K562 (cell line): ENCODE results near the gene PRR5. TPM values are rescaled to one million over a fixed set of nuclear protein-coding genes. Genes with fewer than 3 reads are reported as not detected.

ENCODE experiments used
- ATAC-seq: fragments of 200-7000 bp; cut with Tn5 transposase; 3 replicates; pipeline ENCODE4 v1.9.1; 2020; ENCODE audit warnings: moderate library complexity
- BruUV-seq: library from RNA; stranded (reverse); fragments of 400-500 nt; replicated peaks from 2 replicates; lab custom pipeline; 2021; lab: Mats Ljungman, UMichigan
- CTCF ChIA-PET: fragments of 300-600 bp; formaldehyde crosslinking; extraction: SDS; loops from one replicate; lab custom pipeline; 2021; ENCODE audit warnings: low intra/inter-chr PET ratio; lab: Yijun Ruan, JAX
- POLR2A ChIA-PET: fragments of 300-600, 350-650 bp; sonication (Branson Sonifier 250); formaldehyde crosslinking; extraction: SDS; loops from one replicate; lab custom pipeline; 2021; ENCODE audit warnings: antibody characterized with exemption, inconsistent platforms; lab: Yijun Ruan, JAX
- DNase-seq, 4 experiments: peaks; one replicate each; pipeline versions ENCODE4 v3.0.0 to v3.0.0-alpha.2; 2011 to 2018; ENCODE audit warnings: low spot score in 3 of 4, mixed read lengths in 3 of 4; ENCODE audit errors: extremely low read depth in 1 of 4
- FAIRE-seq: peaks from 2 replicates; lab custom pipeline; 2011; peaks lifted over from hg19 to GRCh38; lab: Jason Lieb, UNC
- H2AFZ ChIP-seq: 2 replicates; pipeline ENCODE4 v1.6.0; 2011; ENCODE audit warnings: low read depth, low read length, control low read depth, inconsistent platforms
- H3K27ac ChIP-seq: fragments of 200-600 bp; 3 replicates; pipeline ENCODE4 v1.8.0; 2011; ENCODE audit warnings: low read depth, mild to moderate bottlenecking, control low read depth, inconsistent platforms, low read length, moderate library complexity, mixed read lengths; ENCODE audit errors: extremely low read depth
- H3K27me3 ChIP-seq, 2 experiments: fragments of 300-600 bp in 1 of 2; 2 replicates in 1 of 2; 3 replicates in 1 of 2; pipeline versions ENCODE4 v1.6.0 to v1.8.0; 2011; ENCODE audit warnings: inconsistent platforms in 2 of 2, low read length in 2 of 2, mild to moderate bottlenecking in 1 of 2, mixed read lengths in 1 of 2, moderate library complexity in 1 of 2; ENCODE audit not compliant: control insufficient read depth in 2 of 2, insufficient read depth in 2 of 2
- H3K36me3 ChIP-seq: fragments of 300-600 bp; 3 replicates; pipeline ENCODE4 v1.8.0; 2011; ENCODE audit warnings: mild to moderate bottlenecking, low read length, inconsistent platforms; ENCODE audit not compliant: control insufficient read depth, insufficient read depth
- H3K4me1 ChIP-seq, 2 experiments: fragments of 200-600 bp in 1 of 2; replicated peaks in 1 of 2; 2 replicates in 1 of 2; 3 replicates in 1 of 2; pipeline versions ENCODE4 v1.5.1 to v1.8.0; 2011; ENCODE audit warnings: inconsistent platforms in 2 of 2, low read length in 2 of 2, mild to moderate bottlenecking in 1 of 2, mixed read lengths in 1 of 2, moderate library complexity in 1 of 2; ENCODE audit not compliant: control insufficient read depth in 2 of 2, insufficient read depth in 2 of 2
- H3K4me2 ChIP-seq: 2 replicates; pipeline ENCODE4 v1.6.1; 2011; ENCODE audit warnings: low read length, control low read depth, inconsistent platforms, mixed read lengths; ENCODE audit not compliant: insufficient read depth
- H3K4me3 ChIP-seq: fragments of 200-600 bp; sonication (generic), shearing (Covaris generic); 2 replicates; pipeline ENCODE4 v1.5.1; 2016; ENCODE audit warnings: control low read depth, inconsistent platforms
- H3K79me2 ChIP-seq: fragments of 200-600 bp; 3 replicates; pipeline ENCODE4 v1.8.0; 2011; ENCODE audit warnings: low read length, inconsistent platforms; ENCODE audit not compliant: control insufficient read depth, insufficient read depth
- H3K9ac ChIP-seq, 2 experiments: 2 replicates each; pipeline versions ENCODE4 v1.6.0 to v1.6.1; 2011; ENCODE audit warnings: low read depth in 2 of 2, low read length in 2 of 2, control low read depth in 1 of 2, inconsistent platforms in 1 of 2, mild to moderate bottlenecking in 1 of 2, mixed read lengths in 1 of 2; ENCODE audit not compliant: insufficient read depth in 1 of 2
- H3K9me1 ChIP-seq: one replicate; pipeline ENCODE4 v1.6.0; 2011; ENCODE audit warnings: inconsistent platforms, mild to moderate bottlenecking, low read length, moderate library complexity; ENCODE audit not compliant: control insufficient read depth, insufficient read depth
- H3K9me3 ChIP-seq: replicated peaks from 2 replicates; pipeline ENCODE4 v1.5.1; 2011; ENCODE audit warnings: low read depth, low read length, inconsistent platforms; ENCODE audit not compliant: control insufficient read depth, insufficient read depth
- H4K20me1 ChIP-seq: replicated peaks from 2 replicates; pipeline ENCODE4 v1.6.1; 2011; ENCODE audit warnings: low read length, inconsistent platforms, mixed read lengths; ENCODE audit not compliant: control insufficient read depth, insufficient read depth
- ADNP ChIP-seq: fragments of 200-800 bp; sonication (Bioruptor generic); IDR thresholded peaks from 2 replicates; pipeline ENCODE4 v1.6.1; 2016; ENCODE audit warnings: missing genetic modification characterization, missing compliant biosample characterization
- ATF3 ChIP-seq, 2 experiments: fragments of 450-650 bp in 1 of 2; sonication (generic) in 1 of 2; formaldehyde crosslinking in 1 of 2; IDR thresholded peaks in 1 of 2; conservative IDR thresholded peaks in 1 of 2; 2 replicates each; pipeline versions ENCODE4 v1.6.1 to v1.8.1; 2016 to 2023; ENCODE audit warnings: mild to moderate bottlenecking in 2 of 2, moderate library complexity in 2 of 2, inconsistent platforms in 1 of 2, missing genetic modification reagents in 1 of 2
- BCOR ChIP-seq: fragments of 450-650 bp; IDR thresholded peaks from 2 replicates; pipeline ENCODE4 v1.6.1; 2016
- CBX2 ChIP-seq: fragments of 200-600 bp; sonication (generic); IDR thresholded peaks from one replicate; pipeline ENCODE4 v1.6.1; 2012; ENCODE audit warnings: mild to moderate bottlenecking, low read length, inconsistent platforms; ENCODE audit not compliant: insufficient read depth, poor library complexity, severe bottlenecking
- DPF2 ChIP-seq: fragments of 450-650 bp; IDR thresholded peaks from 2 replicates; pipeline ENCODE4 v1.6.1; 2016
- FOSL1 ChIP-seq: fragments of 200-800 bp; sonication (Bioruptor generic); conservative IDR thresholded peaks from 2 replicates; pipeline ENCODE4 v1.6.1; 2016; ENCODE audit warnings: missing genetic modification characterization, missing compliant biosample characterization
- HLTF ChIP-seq: fragments of 450-650 bp; IDR thresholded peaks from 2 replicates; pipeline ENCODE4 v1.6.1; 2016
- JUND ChIP-seq, 2 experiments: IDR thresholded peaks; 2 replicates in 1 of 2; 3 replicates in 1 of 2; pipeline ENCODE4 v1.6.1; 2011; ENCODE audit warnings: borderline replicate concordance in 2 of 2, low read depth in 2 of 2, low read length in 2 of 2, improper control_type of control experiment in 1 of 2, missing biosample characterization in 1 of 2, missing genetic modification characterization in 1 of 2, missing genetic modification reagents in 1 of 2
- KDM1A ChIP-seq, 2 experiments: fragments of 450-650 bp; IDR thresholded peaks; 2 replicates each; pipeline ENCODE4 v1.6.1; 2016; ENCODE audit warnings: mild to moderate bottlenecking in 2 of 2
- SMARCA5 ChIP-seq: fragments of 450-650 bp; IDR thresholded peaks from 2 replicates; pipeline ENCODE4 v1.6.1; 2016
- SMARCE1 ChIP-seq: fragments of 450-650 bp; IDR thresholded peaks from 2 replicates; pipeline ENCODE4 v1.7.1; 2016; ENCODE audit warnings: mild to moderate bottlenecking
- TRIM24 ChIP-seq, 2 experiments: fragments of 450-650 bp; IDR thresholded peaks; 2 replicates each; pipeline ENCODE4 v1.6.1; 2016
- TRIM28 ChIP-seq: fragments of 450-650 bp; IDR thresholded peaks from 2 replicates; pipeline ENCODE4 v1.6.1; 2017
- ZNF263 ChIP-seq: sonication (generic); formaldehyde crosslinking; IDR thresholded peaks from 2 replicates; pipeline ENCODE4 v1.8.0; 2022; ENCODE audit warnings: mild to moderate bottlenecking, missing genetic modification reagents, borderline replicate concordance
- ZNF316 ChIP-seq: fragments of 450-650 bp; IDR thresholded peaks from 2 replicates; pipeline ENCODE4 v1.6.1; 2016
- WGBS: fragments of 100-300 bp; shearing (Covaris generic); methylation state at CpG from one replicate; pipeline ENCODE4 v1.1.6; 2016; ENCODE audit warnings: low coverage, mixed read lengths; ENCODE audit not compliant: insufficient coverage; ENCODE audit errors: missing lambda C conversion rate; 5-methylcytosine and 5-hydroxymethylcytosine counted together
- in situ Hi-C: fragments of 300-500 bp; cut with MboI; formaldehyde crosslinking; loops from 4 replicates; pipeline ENCODE4 v1.15.0; 2018; ENCODE audit warnings: inconsistent platforms, mixed read lengths
- intact Hi-C: fragments of 100-400 bp; cut with micrococcal nuclease; formaldehyde crosslinking; loops from 2 replicates; pipeline ENCODE4 v1.14.2; 2022
- polyA plus RNA-seq, 8 experiments: library from polyadenylated mRNA; depleted of rRNA in 4 of 8; stranded (reverse) in 5 of 8; unstranded in 3 of 8; fragments of >200 nt; fragmentation: Nextera tagmentation in 2 of 8; fragmentation: Illumina TruSeq in 1 of 8; extraction: Ambion mirVana in 2 of 8; extraction: Trizol in 1 of 8; gene quantifications; 2 replicates each; pipeline versions ENCODE4 v1.2.1 to v1.2.3, GENCODE V29; 2011 to 2014; ENCODE audit warnings: inconsistent platforms in 1 of 8, missing spikeins in 1 of 8
- total RNA-seq, 7 experiments: library from RNA; depleted of rRNA in 6 of 7; stranded (reverse); fragments of >200 nt in 6 of 7; fragmentation: Illumina TruSeq in 2 of 7; extraction: Trizol in 2 of 7; gene quantifications; 2 replicates each; pipeline versions ENCODE4 v1.2.1 to v1.2.3, GENCODE V29; 2011 to 2021; ENCODE audit warnings: low replicate concordance in 1 of 7

PRR5 gene
- total and polyA plus RNA-seq, 9 of the 15 experiments (the other 6 are each of a cell fraction or from before 2014, with no cell fraction given), result 0.13 to 21.0 (median 7.5) TPM

- POLR2A ChIA-PET, result no interaction called here
- Histone ChIP-seq H3K4me3 (no peak overlapping the region), H3K27me3 (no peaks in the 10 kb centered on the region), H3K4me2 (no peak overlapping the region), H3K36me3 (peaks cover 6% of the 10 kb centered on the region; the same call in 1 of the 3 replicates), H3K9me1 (no peaks in the 10 kb centered on the region), H2AFZ (no peak overlapping the region), H4K20me1 (peaks cover 18% of the 10 kb centered on the region), H3K4me1 (peaks cover 6 to 25% of the 10 kb centered on the region in 2 experiments; a peak in 3 of 5 replicates)
- ATAC-seq (peak; percentile 52), FAIRE-seq (no peak), DNase-seq (no peak)
- 82% methylated on average over 3 of the region's 4 CpGs for WGBS
- CTCF ChIA-PET, result no interaction called here
- in situ Hi-C loops, result no loop called here
- no TSS peak for BruUV-seq
- TF ChIP-seq ZNF316, result 0 out of 2 replicates have a peak, but pooled peaks have one; percentile 1
- TF ChIP-seq SMARCA5, result 0 out of 2 replicates have a peak, but pooled peaks have one; percentile 36
- TF ChIP-seq JUND (IDR thresholded peaks at IDR 0.05; ENCODE audit: borderline replicate concordance, low read depth, low read length), result peak; percentile 19; the same call in 1 of the 2 replicates
- peak; percentile 20; the same call in 1 of the 3 replicates for TF ChIP-seq JUND (tag; IDR thresholded peaks at IDR 0.05; ENCODE audit: borderline replicate concordance, low read depth, low read length)
- peak in 1 of 2 experiments; percentile 50; a peak in 1 of 4 replicates for TF ChIP-seq TRIM24 (IDR thresholded peaks at IDR 0.05)
- TF ChIP-seq BCOR, result peak; percentile 64; the same call in 1 of the 2 replicates
- TF ChIP-seq KDM1A (IDR thresholded peaks at IDR 0.05), result peak in 1 of 2 experiments; percentile 64; a peak in 2 of 4 replicates
- TF ChIP-seq ZNF263 (CRISPR knock-in tag), result 0 out of 2 replicates have a peak, but pooled peaks have one; percentile 28
- TF ChIP-seq DPF2, result peak; percentile 46; the same call in 1 of the 2 replicates
- no peak for TF ChIP-seq HLTF
- peak; percentile 64; the same call in 1 of the 2 replicates for TF ChIP-seq TRIM28
- no peak for TF ChIP-seq CBX2
- 0 out of 2 replicates have a peak, but pooled peaks have one; percentile 14 for TF ChIP-seq SMARCE1
- TF ChIP-seq ATF3 (IDR thresholded peaks at IDR 0.05), result peak; percentile 67
- no peak for TF ChIP-seq ATF3 (CRISPR knock-in tag; conservative IDR thresholded peaks at IDR 0.05)
- TF ChIP-seq ADNP (tag), result no peak
- TF ChIP-seq FOSL1 (tag), result peak; percentile 30; the same call in 1 of the 2 replicates
- TF ChIP-seq, all 486 proteins: peak for 12
- intact Hi-C loops, result no loop called here
- Histone ChIP-seq H3K9ac (no peak overlapping the region), H3K9me3 (no peaks in the 10 kb centered on the region), H3K79me2 (peaks cover 24% of the 10 kb centered on the region), H3K27ac (peak overlapping the region; percentile 30; the same call in 1 of the 3 replicates)
These were observed 8.9 kb upstream of the PRR5 start for GRCh38 chr22:44693145-44693544.
